ENCODE measurements around the gene HEATR9.

- no peak for TF ChIP-seq EZH2phosphoT487 (IDR thresholded peaks at IDR 0.05; ENCODE audit: low read depth, severe bottlenecking, unreplicated experiment)
- TF ChIP-seq CTCF (IDR thresholded peaks at IDR 0.05; ENCODE audit: poor library complexity): no peak
- TF ChIP-seq EZH2 (IDR thresholded peaks at IDR 0.05; ENCODE audit: borderline replicate concordance): no peak
Measured at GRCh38 chr17:35915153-35915964, 46.7 kb upstream of the HEATR9 start.

All from hepatocyte (in vitro differentiated cells).